Activated naive CD4-positive, alpha-beta T cell treated with anti-CD3 and anti-CD28 coated beads for 36 hours (primary cell): Measurements from ENCODE around the gene HDAC10. TPM values are rescaled to one million over a fixed set of nuclear protein-coding genes. Genes with fewer than 3 reads are reported as not detected.
A peak's percentile ranks its signal among the peaks of the same experiment; 100 is the strongest.

Source experiments
- CTCF ChIA-PET: fragments of 350-600 bp; sonication (Branson Sonifier 250); formaldehyde crosslinking; loops from one replicate; lab custom pipeline; 2021; ENCODE audit warnings: antibody characterized with exemption; lab: Charles Lee
- DNase-seq: peaks from one replicate; pipeline ENCODE4 v3.0.0-alpha.2; 2020
- H3K27ac Mint-ChIP-seq: one replicate; pipeline ENCODE4 v1.8.0; 2021; ENCODE audit warnings: mild to moderate bottlenecking, mixed read lengths
- H3K27me3 Mint-ChIP-seq: one replicate; pipeline ENCODE4 v1.8.0; 2021; ENCODE audit warnings: low read depth, mixed read lengths
- H3K36me3 Mint-ChIP-seq: one replicate; pipeline ENCODE4 v1.8.0; 2021; ENCODE audit warnings: low read depth, mixed read lengths
- H3K4me1 Mint-ChIP-seq: one replicate; pipeline ENCODE4 v1.8.0; 2021; ENCODE audit warnings: low read depth, mixed read lengths
- H3K4me3 Mint-ChIP-seq: one replicate; pipeline ENCODE4 v1.8.0; 2021; ENCODE audit warnings: mild to moderate bottlenecking, moderate library complexity, mixed read lengths
- H3K9me3 Mint-ChIP-seq: one replicate; pipeline ENCODE4 v1.8.0; 2021; ENCODE audit warnings: mixed read lengths
- intact Hi-C: fragments of 100-400 bp; cut with micrococcal nuclease; formaldehyde crosslinking; loops from one replicate; pipeline ENCODE4 v1.15.1; 2023
- total RNA-seq, 2 experiments: library from RNA; stranded (reverse); gene quantifications; one replicate each; pipeline ENCODE4 v1.2.3, GENCODE V29; 2021

The HDAC10 gene
- total RNA-seq, 2 experiments from 2014 or later, result 35.4 to 38.0 TPM

GRCh38 chr22:50256258-50256862 is 5.3 kb upstream of the HDAC10 start:
- H3K27ac Mint-ChIP-seq, result no peak overlapping the region
- H3K27me3 Mint-ChIP-seq, result peaks cover 14% of the 10 kb centered on the region
- H3K4me3 Mint-ChIP-seq, result no peak overlapping the region
- H3K9me3 Mint-ChIP-seq, result no peaks in the 10 kb centered on the region
- intact Hi-C loops, result no loop called here
- no peaks in the 10 kb centered on the region for H3K36me3 Mint-ChIP-seq
- CTCF ChIA-PET, result no interaction called here
- no peak for DNase-seq
- H3K4me1 Mint-ChIP-seq, result no peaks in the 10 kb centered on the region

DNA sequence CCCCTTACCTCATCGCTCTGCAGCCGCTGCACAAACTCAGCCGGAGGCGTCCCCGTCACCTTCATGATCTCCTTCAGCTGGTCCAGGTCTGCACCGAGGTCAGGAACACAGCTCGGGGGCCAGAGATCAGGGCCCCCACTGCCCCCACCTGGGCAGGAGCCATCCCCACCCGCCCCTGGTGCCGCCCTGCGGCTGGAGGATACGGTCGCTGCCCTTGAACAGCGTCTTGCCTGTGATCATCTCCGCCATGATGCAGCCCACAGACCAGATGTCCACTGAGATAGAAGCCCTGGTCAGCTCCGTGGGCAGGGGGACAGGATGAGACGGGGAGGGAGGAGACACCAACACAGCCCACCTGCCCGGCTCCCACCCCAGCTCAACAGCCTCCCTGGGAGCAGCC is 4.5 kb upstream of the HDAC10 start:
- Mint-ChIP-seq H3K27me3 (peaks cover 14% of the 10 kb centered on the region), H3K27ac (no peak overlapping the region), H3K4me1 (peaks cover 2% of the 10 kb centered on the region), H3K9me3 (no peaks in the 10 kb centered on the region), H3K4me3 (no peak overlapping the region), H3K36me3 (no peaks in the 10 kb centered on the region)
- intact Hi-C loops, result no loop called here
- DNase-seq, result no peak
- CTCF ChIA-PET, result no interaction called here

DNA sequence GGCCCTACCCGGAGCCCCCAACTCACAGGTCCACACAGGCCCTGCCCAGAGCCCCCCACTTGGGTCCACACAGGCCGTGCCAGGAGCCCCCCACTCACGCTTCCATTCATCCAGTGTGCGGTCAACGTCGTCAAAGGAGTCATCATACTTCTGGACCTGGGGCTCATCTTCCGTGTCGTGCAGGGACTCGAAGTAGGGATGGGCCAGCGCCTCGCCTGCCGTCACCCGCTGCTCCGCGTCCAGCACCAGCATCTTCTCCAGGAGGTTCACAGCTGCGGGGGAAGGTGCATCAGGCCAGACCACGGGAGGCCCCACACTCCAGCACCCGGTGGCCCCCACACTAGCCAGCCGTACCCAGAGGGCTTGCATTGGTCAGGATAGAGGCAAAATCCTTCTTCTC is 4.0 kb upstream of the HDAC10 start:
- CTCF ChIA-PET, result interaction anchor here (0.6 kb wide), 1 partner anchor 80 kb away, joined by 3 read pairs; no protein-coding TSS in a partner anchor
- H3K27me3 Mint-ChIP-seq, result peaks cover 10% of the 10 kb centered on the region

GRCh38 chr22:50253941-50254340 is 2.9 kb upstream of the HDAC10 start:
- H3K27ac Mint-ChIP-seq, result no peak overlapping the region
- no peak for DNase-seq
- no peaks in the 10 kb centered on the region for H3K9me3 Mint-ChIP-seq
- CTCF ChIA-PET, result no interaction called here
- H3K27me3 Mint-ChIP-seq, result peaks cover 5% of the 10 kb centered on the region
- intact Hi-C loops, result loop anchor here (2.0 to 5.0 kb wide), 2 partner anchors 73 to 243 kb away; partner anchors contain the start of gene DENND6B
- H3K4me3 Mint-ChIP-seq, result no peak overlapping the region
- peaks cover 8% of the 10 kb centered on the region for H3K4me1 Mint-ChIP-seq
- no peaks in the 10 kb centered on the region for H3K36me3 Mint-ChIP-seq

More for the DNA sequence above, 4.0 kb upstream of the HDAC10 start:
- intact Hi-C loops, result no loop called here
- Mint-ChIP-seq H3K4me3 (no peak overlapping the region), H3K36me3 (no peaks in the 10 kb centered on the region), H3K9me3 (no peaks in the 10 kb centered on the region), H3K27ac (no peak overlapping the region), H3K4me1 (peaks cover 5% of the 10 kb centered on the region)
- no peak for DNase-seq

- Mint-ChIP-seq H3K9me3 (no peaks in the 10 kb centered on the region), H3K27me3 (no peaks in the 10 kb centered on the region), H3K27ac (no peak overlapping the region), H3K36me3 (no peaks in the 10 kb centered on the region), H3K4me1 (peaks cover 8% of the 10 kb centered on the region), H3K4me3 (no peak overlapping the region)
- no peak for DNase-seq
- CTCF ChIA-PET, result interaction anchor here (0.6 to 2.7 kb wide), 13 partner anchors 10 to 340 kb away, joined by 3 to 25 read pairs (median 4); partner anchors contain the start of genes DENND6B and SYCE3
- intact Hi-C loops, result loop anchor here (2.0 to 5.0 kb wide), 2 partner anchors 74 to 244 kb away; partner anchors contain the start of gene DENND6B
Measured at GRCh38 chr22:50253046-50253915, 2.2 kb upstream of the HDAC10 start.

DNA sequence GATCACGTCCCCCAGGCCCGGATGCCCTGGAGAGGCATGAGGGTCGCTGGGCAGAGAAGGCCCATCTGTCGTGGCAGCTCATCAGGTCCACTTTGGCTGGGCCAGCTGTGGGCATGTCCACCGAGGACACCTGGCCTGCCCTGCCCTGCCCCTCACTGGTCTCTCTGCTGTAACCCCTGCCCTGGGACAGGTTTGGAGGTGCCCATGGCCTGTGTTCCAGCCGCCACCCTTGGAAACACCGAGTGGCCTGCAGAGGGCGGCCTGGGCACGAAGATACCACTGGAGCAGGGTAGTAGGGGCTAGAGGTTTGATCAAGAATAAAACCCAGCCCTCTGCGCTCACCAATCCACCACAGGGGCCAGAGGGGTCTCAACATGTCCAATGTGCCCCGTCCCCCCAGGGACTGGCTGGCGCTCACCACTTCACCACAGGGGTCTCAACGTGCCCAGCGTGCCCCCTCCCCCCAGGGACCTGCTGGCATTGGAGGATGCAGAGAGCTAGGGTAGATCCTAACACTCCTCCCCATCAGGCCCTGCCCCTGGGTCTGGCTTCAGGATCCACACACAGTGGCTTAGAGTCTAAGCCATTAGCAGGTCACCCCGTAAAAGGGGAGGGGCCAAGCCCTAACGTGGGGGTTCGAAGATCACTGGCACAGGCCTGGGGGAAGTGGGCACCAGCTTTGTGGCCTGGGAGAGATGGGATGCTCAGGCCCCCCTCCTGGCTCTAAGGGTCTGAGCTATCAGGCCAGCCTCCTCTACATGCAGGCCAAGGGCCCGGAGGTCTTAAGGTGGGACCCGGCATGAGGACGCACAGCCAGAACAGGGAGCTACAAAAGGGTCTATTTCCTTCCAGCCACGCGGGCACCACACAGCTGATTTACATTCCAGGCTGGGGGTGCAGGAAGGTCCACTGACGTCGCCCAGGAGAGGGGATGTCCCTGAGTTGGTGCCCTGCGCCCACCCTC is 1.3 kb upstream of the HDAC10 start:
- no peaks in the 10 kb centered on the region for H3K9me3 Mint-ChIP-seq
- peaks cover 3% of the 10 kb centered on the region for H3K36me3 Mint-ChIP-seq
- no peak overlapping the region for H3K27ac Mint-ChIP-seq
- peaks cover 13% of the 10 kb centered on the region for H3K4me1 Mint-ChIP-seq
- intact Hi-C loops, result loop anchor here (1.0 to 5.0 kb wide), 4 partner anchors 18 to 245 kb away; partner anchors contain the start of genes DENND6B and MAPK11
- CTCF ChIA-PET, result interaction anchor here (0.6 to 2.7 kb wide), 23 partner anchors 9 to 341 kb away, joined by 3 to 25 read pairs (median 4); partner anchors contain the start of genes DENND6B, MAPK12, SCO2 and SYCE3
- DNase-seq, result peak; percentile 82
- H3K4me3 Mint-ChIP-seq, result peak overlapping the region; percentile 18
- H3K27me3 Mint-ChIP-seq, result no peaks in the 10 kb centered on the region

GRCh38 chr22:50251477-50252081 is 514 bp upstream of the HDAC10 start:
- Mint-ChIP-seq H3K27ac (no peak overlapping the region), H3K27me3 (no peaks in the 10 kb centered on the region), H3K4me1 (peaks cover 16% of the 10 kb centered on the region), H3K4me3 (peak overlapping the region; percentile 24), H3K9me3 (no peaks in the 10 kb centered on the region), H3K36me3 (peaks cover 5% of the 10 kb centered on the region)
- CTCF ChIA-PET, result interaction anchor here (0.6 to 2.7 kb wide), 18 partner anchors 10 to 369 kb away, joined by 3 to 25 read pairs (median 4); partner anchors contain the start of genes DENND6B, MAPK12, SCO2 and SYCE3
- intact Hi-C loops, result loop anchor here (1.0 to 5.0 kb wide), 4 partner anchors 19 to 246 kb away; partner anchors contain the start of genes DENND6B and MAPK11
- DNase-seq, result no peak

GRCh38 chr22:50250249-50250554 is 863 bp downstream of the HDAC10 start:
- intact Hi-C loops, result loop anchor here (5.0 kb wide), 1 partner anchor 247 kb away; no protein-coding TSS in a partner anchor
- H3K9me3 Mint-ChIP-seq, result no peaks in the 10 kb centered on the region

GRCh38 chr22:50249341-50250248 is 1.5 kb downstream of the HDAC10 start:
- DNase-seq, result no peak
- CTCF ChIA-PET, result interaction anchor here (2.3 to 2.4 kb wide), 2 partner anchors 8 to 10 kb away, joined by 7 to 13 read pairs; no protein-coding TSS in a partner anchor
- intact Hi-C loops, result loop anchor here (5.0 to 10.0 kb wide), 2 partner anchors 225 to 248 kb away; partner anchors contain the start of gene SBF1
- Mint-ChIP-seq H3K27me3 (no peaks in the 10 kb centered on the region), H3K9me3 (no peaks in the 10 kb centered on the region), H3K4me1 (peaks cover 21% of the 10 kb centered on the region), H3K36me3 (peaks cover 7% of the 10 kb centered on the region), H3K4me3 (peak overlapping the region; percentile 81), H3K27ac (no peak overlapping the region)

More at GRCh38 chr22:50250249-50250554, 863 bp downstream of the HDAC10 start:
- peaks cover 5% of the 10 kb centered on the region for H3K36me3 Mint-ChIP-seq
- CTCF ChIA-PET, result interaction anchor here (1.3 to 2.4 kb wide), 3 partner anchors 9 to 223 kb away, joined by 4 to 13 read pairs (median 7); no protein-coding TSS in a partner anchor
- H3K27me3 Mint-ChIP-seq, result no peaks in the 10 kb centered on the region
- peak overlapping the region; percentile 81 for H3K4me3 Mint-ChIP-seq
- peaks cover 19% of the 10 kb centered on the region for H3K4me1 Mint-ChIP-seq
- H3K27ac Mint-ChIP-seq, result no peak overlapping the region
- no peak for DNase-seq
